ENCODE results near the gene SCIMP. TPM values are rescaled to one million over a fixed set of nuclear protein-coding genes. Genes with fewer than 3 reads are reported as not detected.
"Not testable (repeated sequence)": the region's sequence is repeated elsewhere in the genome, so short reads cannot be mapped to it uniquely, and the experiment has no call there.

SCIMP gene
- total RNA-seq, 1 experiment from 2014 or later = not detected

DNA sequence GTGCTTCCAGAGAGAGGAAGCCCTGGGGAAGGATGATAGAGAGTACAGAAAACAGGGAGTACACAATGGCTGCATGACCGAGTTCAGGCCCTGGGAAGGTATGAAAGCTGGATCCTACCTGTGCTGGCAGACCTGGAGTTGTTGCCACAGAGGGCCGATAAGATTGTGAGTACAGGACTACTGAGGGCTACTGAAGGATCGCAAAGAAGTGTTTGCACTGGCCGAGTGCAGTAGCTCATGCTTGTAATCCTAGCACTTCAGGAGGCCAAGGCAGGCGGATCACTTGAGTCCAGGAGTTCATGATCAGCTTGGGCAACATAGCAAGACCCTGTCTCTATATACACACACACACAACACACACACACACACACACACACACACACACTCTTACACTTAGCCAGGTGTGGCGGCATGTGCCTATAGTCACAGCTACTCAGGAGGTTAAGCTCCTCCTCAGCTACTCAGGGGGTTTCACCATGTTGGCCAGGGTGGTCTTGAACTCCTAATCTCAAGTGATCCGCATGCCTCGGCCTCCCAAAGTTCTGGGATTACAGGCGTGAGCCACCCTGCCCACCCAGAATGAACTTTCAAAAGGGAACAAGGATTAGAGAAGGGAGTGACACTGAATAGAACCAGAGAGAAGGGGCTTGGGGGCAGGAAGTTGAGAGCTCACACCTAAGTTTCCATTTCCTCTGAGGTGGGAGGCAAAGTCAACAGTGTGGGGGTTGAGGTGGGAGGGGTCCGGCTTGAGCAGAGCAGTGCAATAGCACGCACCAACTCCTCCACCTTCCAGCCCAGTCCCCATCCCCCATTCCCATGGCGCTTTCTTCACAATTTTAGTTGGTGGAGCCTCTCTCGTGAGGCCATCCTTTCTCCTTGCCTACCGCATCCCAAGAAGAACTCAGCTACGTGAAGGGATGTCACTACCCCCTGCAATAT lies 7.5 kb downstream of the SCIMP start:
- no peak for DNase-seq
- Histone ChIP-seq H3K27me3 (ENCODE audit: insufficient read depth, low read depth) (no peaks in the 10 kb centered on the region), H3K79me2 (ENCODE audit: low read depth) (no peaks in the 10 kb centered on the region), H3K9me3 (ENCODE audit: insufficient read depth, low read depth) (no peaks in the 10 kb centered on the region), H4K20me1 (ENCODE audit: insufficient read depth) (no peaks in the 10 kb centered on the region), H3K9me2 (ENCODE audit: insufficient read depth) (no peaks in the 10 kb centered on the region), H3F3A (ENCODE audit: insufficient read depth, low read depth) (no peaks in the 10 kb centered on the region), H3K4me2 (no peak overlapping the region), H3K27ac (no peak overlapping the region), H3K4me1 (replicated peaks; ENCODE audit: insufficient read depth) (no peaks in the 10 kb centered on the region), H3K36me3 (ENCODE audit: low read depth) (no peaks in the 10 kb centered on the region), H3K4me3 (no peak overlapping the region), H2AFZ (no peak overlapping the region)
- CTCF ChIA-PET = no interaction called here
- TF ChIP-seq, protein P1, sequence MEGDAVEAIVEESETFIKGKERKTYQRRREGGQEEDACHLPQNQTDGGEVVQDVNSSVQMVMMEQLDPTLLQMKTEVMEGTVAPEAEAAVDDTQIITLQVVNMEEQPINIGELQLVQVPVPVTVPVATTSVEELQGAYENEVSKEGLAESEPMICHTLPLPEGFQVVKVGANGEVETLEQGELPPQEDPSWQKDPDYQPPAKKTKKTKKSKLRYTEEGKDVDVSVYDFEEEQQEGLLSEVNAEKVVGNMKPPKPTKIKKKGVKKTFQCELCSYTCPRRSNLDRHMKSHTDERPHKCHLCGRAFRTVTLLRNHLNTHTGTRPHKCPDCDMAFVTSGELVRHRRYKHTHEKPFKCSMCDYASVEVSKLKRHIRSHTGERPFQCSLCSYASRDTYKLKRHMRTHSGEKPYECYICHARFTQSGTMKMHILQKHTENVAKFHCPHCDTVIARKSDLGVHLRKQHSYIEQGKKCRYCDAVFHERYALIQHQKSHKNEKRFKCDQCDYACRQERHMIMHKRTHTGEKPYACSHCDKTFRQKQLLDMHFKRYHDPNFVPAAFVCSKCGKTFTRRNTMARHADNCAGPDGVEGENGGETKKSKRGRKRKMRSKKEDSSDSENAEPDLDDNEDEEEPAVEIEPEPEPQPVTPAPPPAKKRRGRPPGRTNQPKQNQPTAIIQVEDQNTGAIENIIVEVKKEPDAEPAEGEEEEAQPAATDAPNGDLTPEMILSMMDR (conservative IDR thresholded peaks at IDR 0.05) = no peak
- TF ChIP-seq EZH2 (IDR thresholded peaks at IDR 0.05; ENCODE audit: low read depth) = no peak
- intact Hi-C loops (cut with micrococcal nuclease; ENCODE audit: unreplicated experiment) = no loop called here
- POLR2A ChIA-PET (ENCODE audit: unreplicated experiment) = no interaction called here
- no TSS peak for BruUV-seq (replicated peaks)

DNA sequence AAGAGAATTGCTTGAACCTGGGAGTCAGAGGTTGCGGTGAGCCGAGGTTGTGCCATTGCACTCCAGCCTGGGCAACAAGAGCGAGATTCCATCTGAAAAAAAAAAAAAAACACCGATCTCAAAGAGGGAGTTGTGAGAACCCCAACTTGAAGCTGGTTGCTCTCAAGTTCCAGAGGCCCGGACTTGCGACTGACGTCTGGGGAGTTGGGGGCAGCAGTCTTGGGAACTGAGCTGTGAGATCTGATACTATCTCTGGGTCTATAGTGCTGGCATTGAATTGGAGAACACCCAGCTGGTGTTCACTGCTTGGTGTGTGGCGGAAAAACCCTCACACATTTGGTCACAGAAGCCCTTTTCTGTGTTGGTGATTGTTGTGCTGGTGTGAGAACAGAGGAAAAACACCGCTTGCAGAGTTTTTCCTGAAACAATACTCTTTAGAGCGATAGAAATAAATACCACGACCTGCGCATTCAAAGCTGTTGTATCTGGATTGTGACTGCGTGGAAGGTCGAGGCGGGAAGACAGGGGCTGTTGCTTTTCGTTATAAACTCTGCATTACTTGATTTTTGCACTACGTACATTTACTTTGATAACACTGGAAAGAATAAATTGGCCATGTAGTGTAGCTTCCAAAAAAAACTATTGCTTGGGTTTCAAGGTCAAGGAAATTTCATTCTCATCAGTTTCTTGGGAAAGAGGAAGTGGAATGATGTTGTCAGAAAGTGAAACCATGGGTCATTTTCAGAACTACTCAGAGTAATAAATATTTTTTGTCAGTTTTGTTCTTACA lies 8.8 kb downstream of the SCIMP start:
- CTCF ChIA-PET = no interaction called here
- no TSS peak for BruUV-seq (replicated peaks)

DNA sequence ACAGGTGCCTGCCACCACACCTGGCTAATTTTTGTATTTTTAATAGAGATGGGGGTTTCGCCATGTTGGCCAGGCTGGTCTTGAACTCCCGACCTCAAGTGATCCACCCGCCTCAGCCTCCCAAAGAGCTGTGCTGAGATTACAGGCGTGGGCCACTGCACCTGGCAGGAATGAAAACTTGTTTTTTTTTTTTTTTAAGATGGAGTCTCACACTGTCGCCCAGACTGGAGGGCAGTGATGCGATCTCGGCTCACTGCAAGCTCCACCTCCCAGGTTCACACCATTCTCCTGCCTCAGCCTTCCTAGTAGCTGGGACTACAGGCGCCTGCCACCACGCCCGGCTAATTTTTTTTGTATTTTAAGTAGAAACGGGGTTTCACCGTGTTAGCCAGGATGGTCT lies 12.7 kb downstream of the SCIMP start:
- H4K20me1 ChIP-seq (ENCODE audit: insufficient read depth); H3K27ac ChIP-seq; intact Hi-C loops (cut with micrococcal nuclease; ENCODE audit: unreplicated experiment); BruUV-seq (replicated peaks); H3K27me3 ChIP-seq (ENCODE audit: insufficient read depth, low read depth); H3K4me2 ChIP-seq; H3F3A ChIP-seq (ENCODE audit: insufficient read depth, low read depth); H3K79me2 ChIP-seq (ENCODE audit: low read depth); H3K36me3 ChIP-seq (ENCODE audit: low read depth); H3K9me3 ChIP-seq (ENCODE audit: insufficient read depth, low read depth); DNase-seq; CTCF ChIA-PET; H2AFZ ChIP-seq; H3K4me1 ChIP-seq (replicated peaks; ENCODE audit: insufficient read depth); POLR2A ChIA-PET (ENCODE audit: unreplicated experiment); H3K4me3 ChIP-seq; H3K9me2 ChIP-seq (ENCODE audit: insufficient read depth): not testable (repeated sequence)

More for the DNA sequence above, 8.8 kb downstream of the SCIMP start:
- Histone ChIP-seq H3K4me3 (no peak overlapping the region), H4K20me1 (ENCODE audit: insufficient read depth) (no peaks in the 10 kb centered on the region), H3K36me3 (ENCODE audit: low read depth) (no peaks in the 10 kb centered on the region), H3F3A (ENCODE audit: insufficient read depth, low read depth) (no peaks in the 10 kb centered on the region), H3K79me2 (ENCODE audit: low read depth) (no peaks in the 10 kb centered on the region), H3K27me3 (ENCODE audit: insufficient read depth, low read depth) (no peaks in the 10 kb centered on the region), H3K27ac (no peak overlapping the region), H3K9me2 (ENCODE audit: insufficient read depth) (no peaks in the 10 kb centered on the region), H3K4me1 (replicated peaks; ENCODE audit: insufficient read depth) (no peaks in the 10 kb centered on the region), H3K4me2 (no peak overlapping the region), H2AFZ (no peak overlapping the region), H3K9me3 (ENCODE audit: insufficient read depth, low read depth) (no peaks in the 10 kb centered on the region)
- no peak for DNase-seq
- intact Hi-C loops (cut with micrococcal nuclease; ENCODE audit: unreplicated experiment) = no loop called here
- no peak for TF ChIP-seq EZH2 (IDR thresholded peaks at IDR 0.05; ENCODE audit: low read depth)
- TF ChIP-seq, protein P1 (conservative IDR thresholded peaks at IDR 0.05) = no peak
- POLR2A ChIA-PET (ENCODE audit: unreplicated experiment) = interaction anchor here (0.7 kb wide), 1 partner anchor 723 kb away, joined by 11 read pairs; no protein-coding TSS in a partner anchor
